SK-N-SH (cell line): ENCODE results near the gene TIMM8B. TPM values are rescaled to one million over a fixed set of nuclear protein-coding genes. Genes with fewer than 3 reads are reported as not detected.
A peak's percentile ranks its signal among the peaks of the same experiment; 100 is the strongest.

Experiments used
- CTCF ChIA-PET: fragments of 300-600, 350-600 bp; formaldehyde crosslinking; extraction: SDS; loops from one replicate; lab custom pipeline; 2021; lab: Yijun Ruan, JAX
- POLR2A ChIA-PET: fragments of 350-600 bp; sonication (Branson Sonifier 250); formaldehyde crosslinking; extraction: SDS; loops from one replicate; lab custom pipeline; 2020; ENCODE audit warnings: antibody characterized with exemption, inconsistent platforms; lab: Yijun Ruan, JAX
- DNase-seq: peaks from one replicate; pipeline ENCODE4 v3.0.0; 2012
- H2AFZ ChIP-seq: fragments of 200-600 bp; sonication (generic); 2 replicates; pipeline ENCODE4 v1.8.1; 2016; ENCODE audit warnings: antibody characterized with exemption, mild to moderate bottlenecking, low read depth
- H3F3A ChIP-seq: fragments of 200-600 bp; sonication (generic); replicated peaks from 2 replicates; pipeline ENCODE3; 2016; ENCODE audit warnings: antibody characterized with exemption, mild to moderate bottlenecking; ENCODE audit not compliant: insufficient read depth
- H3K27ac ChIP-seq, 2 experiments: fragments of 200-500 bp in 1 of 2; fragments of 200-600 bp in 1 of 2; sonication (Bioruptor generic) in 1 of 2; sonication (generic), shearing (Covaris generic) in 1 of 2; 2 replicates each; pipeline versions ENCODE4 v1.5.1 to v1.6.1; 2014 to 2016; ENCODE audit warnings: low read depth in 2 of 2, inconsistent platforms in 1 of 2, low read length in 1 of 2, mild to moderate bottlenecking in 1 of 2, mixed read lengths in 1 of 2
- H3K27me3 ChIP-seq: fragments of 200-600 bp; sonication (generic), shearing (Covaris generic); 2 replicates; pipeline ENCODE4 v1.6.1; 2016; ENCODE audit warnings: mixed run types; ENCODE audit not compliant: insufficient read depth
- H3K36me3 ChIP-seq, 2 experiments: fragments of 200-500 bp in 1 of 2; fragments of 200-600 bp in 1 of 2; sonication (Bioruptor generic) in 1 of 2; sonication (generic) in 1 of 2; replicated peaks in 1 of 2; 2 replicates each; pipeline versions ENCODE3 to v1.5.1; 2014 to 2016; ENCODE audit warnings: low read length in 1 of 2, mild to moderate bottlenecking in 1 of 2; ENCODE audit not compliant: insufficient read depth in 2 of 2, control insufficient read depth in 1 of 2
- H3K4me1 ChIP-seq, 2 experiments: fragments of 200-500 bp in 1 of 2; fragments of 200-600 bp in 1 of 2; sonication (Bioruptor generic) in 1 of 2; sonication (generic), shearing (Covaris generic) in 1 of 2; 2 replicates each; pipeline versions ENCODE4 v1.5.1 to v1.6.1; 2014 to 2016; ENCODE audit warnings: low read depth in 1 of 2, low read length in 1 of 2, mixed run types in 1 of 2; ENCODE audit not compliant: insufficient read depth in 2 of 2, control insufficient read depth in 1 of 2
- H3K4me2 ChIP-seq: fragments of 200-600 bp; sonication (generic), shearing (Covaris generic); 2 replicates; pipeline ENCODE4 v1.6.1; 2017; ENCODE audit warnings: mixed run types
- H3K4me3 ChIP-seq, 2 experiments: fragments of 200-500 bp in 1 of 2; fragments of 200-600 bp in 1 of 2; sonication (Bioruptor generic) in 1 of 2; sonication (generic), shearing (Covaris generic) in 1 of 2; 2 replicates each; pipeline versions ENCODE4 v1.5.1 to v1.8.1; 2014 to 2016; ENCODE audit warnings: low read depth in 2 of 2, inconsistent platforms in 1 of 2, low read length in 1 of 2, mild to moderate bottlenecking in 1 of 2, mixed read lengths in 1 of 2, moderate library complexity in 1 of 2
- H3K79me2 ChIP-seq: fragments of 200-600 bp; sonication (generic); 2 replicates; pipeline ENCODE4 v1.8.1; 2017; ENCODE audit warnings: mild to moderate bottlenecking; ENCODE audit not compliant: insufficient read depth
- H3K9ac ChIP-seq: fragments of 200-600 bp; sonication (generic); 2 replicates; pipeline ENCODE4 v1.6.1; 2017; ENCODE audit warnings: mixed run types
- H3K9me2 ChIP-seq: fragments of 200-600 bp; sonication (generic); 2 replicates; pipeline ENCODE4 v1.6.1; 2017; ENCODE audit warnings: mixed run types
- H3K9me3 ChIP-seq: fragments of 200-600 bp; sonication (generic); 2 replicates; pipeline ENCODE4 v1.6.1; 2017; ENCODE audit warnings: mixed run types, mild to moderate bottlenecking, moderate library complexity
- H4K20me1 ChIP-seq: fragments of 200-600 bp; sonication (generic); 2 replicates; pipeline ENCODE4 v1.6.1; 2017; ENCODE audit warnings: mild to moderate bottlenecking, mixed run types; ENCODE audit not compliant: insufficient read depth
- EP300 ChIP-seq, 2 experiments: IDR thresholded peaks; 2 replicates each; pipeline versions ENCODE4 v1.4.0 to v1.6.1; 2012; ENCODE audit warnings: borderline replicate concordance in 1 of 2, low read depth in 1 of 2, low read length in 1 of 2
- FOXM1 ChIP-seq: IDR thresholded peaks from 2 replicates; pipeline ENCODE4 v1.4.0; 2012; ENCODE audit warnings: low read depth, mild to moderate bottlenecking
- GATA2 ChIP-seq: sonication (generic); formaldehyde crosslinking; IDR thresholded peaks from 2 replicates; pipeline ENCODE4 v1.5.0; 2020; ENCODE audit warnings: mild to moderate bottlenecking, missing genetic modification reagents
- JUND ChIP-seq: IDR thresholded peaks from 2 replicates; pipeline ENCODE4 v1.4.0; 2012
- MEF2A ChIP-seq: IDR thresholded peaks from 2 replicates; pipeline ENCODE4 v1.4.0; 2012; ENCODE audit warnings: low read depth, borderline replicate concordance
- NRF1 ChIP-seq: IDR thresholded peaks from 2 replicates; pipeline ENCODE4 v1.6.1; 2012; ENCODE audit warnings: low read depth, mild to moderate bottlenecking, low read length
- POLR2AphosphoS5 ChIP-seq: IDR thresholded peaks from 2 replicates; pipeline ENCODE4 v1.6.1; 2012; ENCODE audit warnings: low read depth, low read length
- RAD21 ChIP-seq: IDR thresholded peaks from 2 replicates; pipeline ENCODE4 v1.6.1; 2012; ENCODE audit warnings: mild to moderate bottlenecking, low read length
- RCOR1 ChIP-seq: fragments of 150-350 bp; IDR thresholded peaks from 2 replicates; pipeline ENCODE4 v1.6.1; 2017; ENCODE audit warnings: antibody characterized with exemption, low read length
- RFX5 ChIP-seq: IDR thresholded peaks from 2 replicates; pipeline ENCODE4 v1.6.1; 2012; ENCODE audit warnings: mild to moderate bottlenecking, improper control_type of control experiment, low read length
- RXRA ChIP-seq: IDR thresholded peaks from 2 replicates; pipeline ENCODE4 v1.4.0; 2012; ENCODE audit warnings: low read depth, mild to moderate bottlenecking, borderline replicate concordance
- SMC3 ChIP-seq: IDR thresholded peaks from 2 replicates; pipeline ENCODE4 v1.6.1; 2012; ENCODE audit warnings: low read depth, low read length, improper control_type of control experiment
- TAF1 ChIP-seq: IDR thresholded peaks from 2 replicates; pipeline ENCODE4 v1.6.1; 2012; ENCODE audit warnings: low read depth, mild to moderate bottlenecking, low read length, moderate library complexity, borderline replicate concordance
- TCF12 ChIP-seq: IDR thresholded peaks from 2 replicates; pipeline ENCODE4 v1.4.0; 2012
- YY1 ChIP-seq: IDR thresholded peaks from 2 replicates; pipeline ENCODE4 v1.4.0; 2012; ENCODE audit warnings: low read depth, mild to moderate bottlenecking
- WGBS: methylation state at CpG from one replicate; pipeline ENCODE4 v1.1.6; 2017; ENCODE audit warnings: low lambda C conversion rate; 5-methylcytosine and 5-hydroxymethylcytosine counted together
- polyA plus RNA-seq, 3 experiments: library from polyadenylated mRNA; depleted of rRNA; stranded (reverse); fragments of >200 nt; gene quantifications; 2 replicates each; pipeline ENCODE4 v1.2.3, GENCODE V29; 2012
- TF ChIP-seq, protein P1 (sequence below): fragments of 200-600 bp; sonication (generic); IDR thresholded peaks from 2 replicates; pipeline ENCODE4 v1.6.1; 2017; ENCODE audit warnings: antibody characterized with exemption, mild to moderate bottlenecking, moderate library complexity
- TF ChIP-seq, protein P2 (sequence below): IDR thresholded peaks from 2 replicates; pipeline ENCODE4 v1.4.0; 2012; ENCODE audit warnings: low read depth, borderline replicate concordance
- TF ChIP-seq, protein P3 (sequence below): IDR thresholded peaks from 2 replicates; pipeline ENCODE4 v1.4.0; 2012; ENCODE audit warnings: low read depth, borderline replicate concordance
- TF ChIP-seq, protein P4 (sequence below): IDR thresholded peaks from 2 replicates; pipeline ENCODE4 v1.6.1; 2012; ENCODE audit warnings: mild to moderate bottlenecking, low read depth, low read length, moderate library complexity

Gene TIMM8B
- polyA plus RNA-seq, 1 of the 3 experiments (the other 2 are of a cell fraction), result 188 TPM

DNA sequence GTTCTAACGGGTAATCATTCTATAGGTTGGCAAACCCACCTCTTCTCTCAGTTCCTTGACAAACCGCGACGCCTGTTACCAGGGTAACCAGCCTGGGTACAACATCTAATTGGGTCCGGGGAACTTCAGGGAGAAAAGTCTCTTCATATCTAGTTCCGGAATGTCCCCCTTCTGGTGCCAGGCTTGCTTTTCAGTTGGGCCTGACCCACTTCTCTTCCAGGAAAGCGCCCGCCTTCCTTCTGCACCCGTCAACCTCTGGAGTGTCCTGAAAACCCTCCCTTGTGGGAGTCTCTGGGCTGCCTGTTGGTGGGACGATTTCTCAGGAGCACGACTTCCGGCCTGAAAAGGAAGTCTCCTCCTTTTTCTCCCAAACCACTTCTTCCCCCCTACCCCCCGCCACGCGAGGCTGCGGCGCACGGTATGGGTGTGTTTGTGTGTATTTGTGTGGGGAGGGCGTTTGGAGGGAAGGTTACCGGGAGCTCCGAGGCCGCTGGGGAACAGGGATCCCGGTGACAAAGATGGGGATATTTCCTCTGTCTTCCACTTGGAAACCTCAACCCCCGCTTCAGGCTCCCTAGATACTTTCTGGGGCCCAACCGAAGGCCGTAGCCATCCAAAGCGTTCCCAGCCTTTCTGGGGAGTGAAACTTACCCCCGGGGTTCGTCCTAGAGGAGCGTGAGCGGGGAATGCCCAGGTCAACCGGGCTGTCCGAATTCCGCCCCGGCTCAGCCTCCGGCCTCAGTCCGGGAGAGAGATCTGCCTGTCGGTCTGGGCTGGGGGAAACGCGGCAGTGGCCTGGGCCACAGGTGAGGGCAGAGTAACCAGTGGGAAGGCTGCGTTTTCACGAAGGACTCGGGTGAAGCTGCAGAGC, 12.4 kb downstream of the TIMM8B start, which contains the start of the genes NKAPD1 and PIH1D2 (continued):
- TF ChIP-seq, protein P1, sequence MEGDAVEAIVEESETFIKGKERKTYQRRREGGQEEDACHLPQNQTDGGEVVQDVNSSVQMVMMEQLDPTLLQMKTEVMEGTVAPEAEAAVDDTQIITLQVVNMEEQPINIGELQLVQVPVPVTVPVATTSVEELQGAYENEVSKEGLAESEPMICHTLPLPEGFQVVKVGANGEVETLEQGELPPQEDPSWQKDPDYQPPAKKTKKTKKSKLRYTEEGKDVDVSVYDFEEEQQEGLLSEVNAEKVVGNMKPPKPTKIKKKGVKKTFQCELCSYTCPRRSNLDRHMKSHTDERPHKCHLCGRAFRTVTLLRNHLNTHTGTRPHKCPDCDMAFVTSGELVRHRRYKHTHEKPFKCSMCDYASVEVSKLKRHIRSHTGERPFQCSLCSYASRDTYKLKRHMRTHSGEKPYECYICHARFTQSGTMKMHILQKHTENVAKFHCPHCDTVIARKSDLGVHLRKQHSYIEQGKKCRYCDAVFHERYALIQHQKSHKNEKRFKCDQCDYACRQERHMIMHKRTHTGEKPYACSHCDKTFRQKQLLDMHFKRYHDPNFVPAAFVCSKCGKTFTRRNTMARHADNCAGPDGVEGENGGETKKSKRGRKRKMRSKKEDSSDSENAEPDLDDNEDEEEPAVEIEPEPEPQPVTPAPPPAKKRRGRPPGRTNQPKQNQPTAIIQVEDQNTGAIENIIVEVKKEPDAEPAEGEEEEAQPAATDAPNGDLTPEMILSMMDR, result 0 out of 2 replicates have a peak, but pooled peaks have one; percentile 25
- TF ChIP-seq POLR2AphosphoS5 (peak; percentile 55; the same call in 1 of the 2 replicates), RAD21 (no peak), JUND (no peak), NRF1 (no peak), TCF12 (no peak), RCOR1 (no peak), YY1 (peak; percentile 63; the same call in 1 of the 2 replicates), GATA2 (CRISPR knock-in tag) (no peak), SMC3 (no peak), TAF1 (peak; percentile 46; the same call in 1 of the 2 replicates)
- TF ChIP-seq, protein P2, sequence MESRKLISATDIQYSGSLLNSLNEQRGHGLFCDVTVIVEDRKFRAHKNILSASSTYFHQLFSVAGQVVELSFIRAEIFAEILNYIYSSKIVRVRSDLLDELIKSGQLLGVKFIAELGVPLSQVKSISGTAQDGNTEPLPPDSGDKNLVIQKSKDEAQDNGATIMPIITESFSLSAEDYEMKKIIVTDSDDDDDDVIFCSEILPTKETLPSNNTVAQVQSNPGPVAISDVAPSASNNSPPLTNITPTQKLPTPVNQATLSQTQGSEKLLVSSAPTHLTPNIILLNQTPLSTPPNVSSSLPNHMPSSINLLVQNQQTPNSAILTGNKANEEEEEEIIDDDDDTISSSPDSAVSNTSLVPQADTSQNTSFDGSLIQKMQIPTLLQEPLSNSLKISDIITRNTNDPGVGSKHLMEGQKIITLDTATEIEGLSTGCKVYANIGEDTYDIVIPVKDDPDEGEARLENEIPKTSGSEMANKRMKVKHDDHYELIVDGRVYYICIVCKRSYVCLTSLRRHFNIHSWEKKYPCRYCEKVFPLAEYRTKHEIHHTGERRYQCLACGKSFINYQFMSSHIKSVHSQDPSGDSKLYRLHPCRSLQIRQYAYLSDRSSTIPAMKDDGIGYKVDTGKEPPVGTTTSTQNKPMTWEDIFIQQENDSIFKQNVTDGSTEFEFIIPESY, result no peak

DNA sequence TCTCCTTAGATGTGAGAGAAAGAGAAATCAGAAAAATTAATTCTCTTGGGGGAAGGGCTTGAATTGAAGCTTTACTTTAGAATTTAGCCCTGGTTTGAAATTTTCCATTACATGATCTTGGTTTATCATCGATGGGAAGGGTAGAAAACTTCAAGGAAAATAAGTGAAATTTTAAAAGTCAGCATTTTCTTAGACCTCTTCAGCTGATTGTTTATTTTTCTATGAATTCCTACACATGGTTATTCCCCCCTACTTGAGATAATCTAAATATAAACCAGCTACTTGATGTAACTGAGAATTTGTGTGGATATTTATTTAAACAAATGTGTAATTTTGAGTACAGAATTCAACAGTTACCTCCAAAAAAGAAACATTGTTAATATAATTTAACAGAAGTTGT, 23.6 kb downstream of the TIMM8B start:
- CTCF ChIA-PET, result interaction anchor here (0.6 kb wide), 1 partner anchor 51 kb away, joined by 3 read pairs; no protein-coding TSS in a partner anchor

More for the DNA sequence above, 23.6 kb downstream of the TIMM8B start:
- 60% methylated on average over 1 of the region's 1 CpG for WGBS
- TF ChIP-seq TAF1 (no peak), RXRA (no peak), RFX5 (no peak), TCF12 (no peak), YY1 (no peak), MEF2A (no peak), FOXM1 (no peak), EP300 (IDR thresholded peaks at IDR 0.05; ENCODE audit: borderline replicate concordance in 1 of 2, low read depth in 1 of 2, low read length in 1 of 2) (no peak), RCOR1 (no peak)
- TF ChIP-seq, protein P3, sequence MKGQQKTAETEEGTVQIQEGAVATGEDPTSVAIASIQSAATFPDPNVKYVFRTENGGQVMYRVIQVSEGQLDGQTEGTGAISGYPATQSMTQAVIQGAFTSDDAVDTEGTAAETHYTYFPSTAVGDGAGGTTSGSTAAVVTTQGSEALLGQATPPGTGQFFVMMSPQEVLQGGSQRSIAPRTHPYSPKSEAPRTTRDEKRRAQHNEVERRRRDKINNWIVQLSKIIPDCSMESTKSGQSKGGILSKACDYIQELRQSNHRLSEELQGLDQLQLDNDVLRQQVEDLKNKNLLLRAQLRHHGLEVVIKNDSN, result no peak
- TF ChIP-seq, protein P1, result no peak
- TF ChIP-seq, protein P4, sequence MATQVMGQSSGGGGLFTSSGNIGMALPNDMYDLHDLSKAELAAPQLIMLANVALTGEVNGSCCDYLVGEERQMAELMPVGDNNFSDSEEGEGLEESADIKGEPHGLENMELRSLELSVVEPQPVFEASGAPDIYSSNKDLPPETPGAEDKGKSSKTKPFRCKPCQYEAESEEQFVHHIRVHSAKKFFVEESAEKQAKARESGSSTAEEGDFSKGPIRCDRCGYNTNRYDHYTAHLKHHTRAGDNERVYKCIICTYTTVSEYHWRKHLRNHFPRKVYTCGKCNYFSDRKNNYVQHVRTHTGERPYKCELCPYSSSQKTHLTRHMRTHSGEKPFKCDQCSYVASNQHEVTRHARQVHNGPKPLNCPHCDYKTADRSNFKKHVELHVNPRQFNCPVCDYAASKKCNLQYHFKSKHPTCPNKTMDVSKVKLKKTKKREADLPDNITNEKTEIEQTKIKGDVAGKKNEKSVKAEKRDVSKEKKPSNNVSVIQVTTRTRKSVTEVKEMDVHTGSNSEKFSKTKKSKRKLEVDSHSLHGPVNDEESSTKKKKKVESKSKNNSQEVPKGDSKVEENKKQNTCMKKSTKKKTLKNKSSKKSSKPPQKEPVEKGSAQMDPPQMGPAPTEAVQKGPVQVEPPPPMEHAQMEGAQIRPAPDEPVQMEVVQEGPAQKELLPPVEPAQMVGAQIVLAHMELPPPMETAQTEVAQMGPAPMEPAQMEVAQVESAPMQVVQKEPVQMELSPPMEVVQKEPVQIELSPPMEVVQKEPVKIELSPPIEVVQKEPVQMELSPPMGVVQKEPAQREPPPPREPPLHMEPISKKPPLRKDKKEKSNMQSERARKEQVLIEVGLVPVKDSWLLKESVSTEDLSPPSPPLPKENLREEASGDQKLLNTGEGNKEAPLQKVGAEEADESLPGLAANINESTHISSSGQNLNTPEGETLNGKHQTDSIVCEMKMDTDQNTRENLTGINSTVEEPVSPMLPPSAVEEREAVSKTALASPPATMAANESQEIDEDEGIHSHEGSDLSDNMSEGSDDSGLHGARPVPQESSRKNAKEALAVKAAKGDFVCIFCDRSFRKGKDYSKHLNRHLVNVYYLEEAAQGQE, result no peak
- TF ChIP-seq, all 33 proteins: peak for 0
- Histone ChIP-seq H3K27ac (no peak overlapping the region), H3K36me3 (peaks cover 39 to 50% of the 10 kb centered on the region in 2 experiments), H3K4me1 (no peaks in the 10 kb centered on the region), H3K9me2 (no peaks in the 10 kb centered on the region), H3K9me3 (no peaks in the 10 kb centered on the region), H3K4me2 (no peak overlapping the region), H3F3A (peaks cover 11% of the 10 kb centered on the region), H3K9ac (no peak overlapping the region), H4K20me1 (no peaks in the 10 kb centered on the region), H3K79me2 (no peaks in the 10 kb centered on the region), H3K4me3 (no peak overlapping the region), H2AFZ (no peak overlapping the region), H3K27me3 (no peaks in the 10 kb centered on the region)
- DNase-seq, result no peak
- POLR2A ChIA-PET, result no interaction called here
